DOHH2 (cell line): ENCODE results near the gene ERGIC2.

Experiments used
- CTCF ChIP-seq: fragments of 200-600 bp; sonication (generic); IDR thresholded peaks from one replicate; pipeline ENCODE4 v1.5.1; 2014; ENCODE audit warnings: antibody characterized with exemption, mild to moderate bottlenecking, low read depth, low read length; ENCODE audit not compliant: poor library complexity, severe bottlenecking
- EZH2phosphoT487 ChIP-seq: fragments of 200-600 bp; sonication (generic); IDR thresholded peaks from 2 replicates; pipeline ENCODE4 v1.6.1; 2017; ENCODE audit warnings: borderline replicate concordance, mild to moderate bottlenecking, antibody characterized with exemption, low read length, moderate library complexity, mixed read lengths

- TF ChIP-seq CTCF (no peak), EZH2phosphoT487 (no peak)
Measured at GRCh38 chr12:29428633-29429032, 47.7 kb upstream of the ERGIC2 start.
